Ovary (tissue), 3 donors: ENCODE data around the gene SEPTIN2.

Experiments
- POLR2A ChIP-seq: fragments of 450-650 bp; IDR thresholded peaks from one replicate; pipeline ENCODE4 v1.6.1; 2017; ENCODE audit warnings: antibody characterized with exemption, mild to moderate bottlenecking, moderate library complexity
- TF ChIP-seq, protein P1 (sequence below), 3 donors: fragments of 450-650 bp in 2 of 3; fragments of 200-600 bp in 1 of 3; IDR thresholded peaks; one replicate each; pipeline versions ENCODE4 v1.5.1 to v1.8.0; 2016 to 2022; ENCODE audit warnings: antibody characterized with exemption in 3 of 3, mild to moderate bottlenecking in 1 of 3
- donor health status: DM: no; HTN: no; CAD: no.

DNA sequence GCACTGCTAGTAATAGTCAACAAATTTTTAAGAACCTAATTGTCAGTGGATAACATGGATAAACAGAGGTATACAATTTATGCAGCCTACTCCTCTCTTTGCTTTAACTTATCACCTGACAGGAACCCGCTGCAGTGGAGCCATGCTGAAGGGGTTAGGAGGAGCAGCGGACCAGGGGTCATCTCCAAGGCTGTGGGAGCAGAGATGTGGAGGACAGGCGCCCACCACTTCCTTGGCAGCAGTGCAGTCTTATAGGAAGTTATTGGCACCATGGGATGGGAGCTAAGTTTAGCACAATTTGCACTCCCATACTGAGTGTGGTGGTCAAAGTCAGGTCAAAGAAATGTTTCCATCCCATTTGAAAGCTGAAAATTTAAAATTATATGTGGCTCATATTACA is 35.9 kb upstream of the SEPTIN2 start:
- TF ChIP-seq, protein P1, sequence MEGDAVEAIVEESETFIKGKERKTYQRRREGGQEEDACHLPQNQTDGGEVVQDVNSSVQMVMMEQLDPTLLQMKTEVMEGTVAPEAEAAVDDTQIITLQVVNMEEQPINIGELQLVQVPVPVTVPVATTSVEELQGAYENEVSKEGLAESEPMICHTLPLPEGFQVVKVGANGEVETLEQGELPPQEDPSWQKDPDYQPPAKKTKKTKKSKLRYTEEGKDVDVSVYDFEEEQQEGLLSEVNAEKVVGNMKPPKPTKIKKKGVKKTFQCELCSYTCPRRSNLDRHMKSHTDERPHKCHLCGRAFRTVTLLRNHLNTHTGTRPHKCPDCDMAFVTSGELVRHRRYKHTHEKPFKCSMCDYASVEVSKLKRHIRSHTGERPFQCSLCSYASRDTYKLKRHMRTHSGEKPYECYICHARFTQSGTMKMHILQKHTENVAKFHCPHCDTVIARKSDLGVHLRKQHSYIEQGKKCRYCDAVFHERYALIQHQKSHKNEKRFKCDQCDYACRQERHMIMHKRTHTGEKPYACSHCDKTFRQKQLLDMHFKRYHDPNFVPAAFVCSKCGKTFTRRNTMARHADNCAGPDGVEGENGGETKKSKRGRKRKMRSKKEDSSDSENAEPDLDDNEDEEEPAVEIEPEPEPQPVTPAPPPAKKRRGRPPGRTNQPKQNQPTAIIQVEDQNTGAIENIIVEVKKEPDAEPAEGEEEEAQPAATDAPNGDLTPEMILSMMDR (IDR thresholded peaks at IDR 0.05): no peak
- no peak for TF ChIP-seq POLR2A
